ENCODE results near the gene PEX6.

Gene PEX6

GRCh38 chr6:42967228-42967627, 11.8 kb downstream of the PEX6 start:
- no peak for DNase-seq (ENCODE audit: extremely low read depth, low read depth)
- TF ChIP-seq CTCF (IDR thresholded peaks at IDR 0.05; ENCODE audit: low read depth, low read length, missing control alignments) = no peak
- no peak overlapping the region for H3K4me3 ChIP-seq (replicated peaks; ENCODE audit: low read depth, low read length)

- H3K4me3 ChIP-seq (replicated peaks; ENCODE audit: low read depth, low read length) = no peak overlapping the region
- DNase-seq (ENCODE audit: extremely low read depth, low read depth) = no peak
- no peak for TF ChIP-seq CTCF (IDR thresholded peaks at IDR 0.05; ENCODE audit: low read depth, low read length, missing control alignments)
Measured at GRCh38 chr6:42966571-42966970, 12.4 kb downstream of the PEX6 start.

- no peak for DNase-seq (ENCODE audit: extremely low read depth, low read depth)
- peak; percentile 46 for TF ChIP-seq CTCF (IDR thresholded peaks at IDR 0.05; ENCODE audit: low read depth, low read length, missing control alignments)
- H3K4me3 ChIP-seq (replicated peaks; ENCODE audit: low read depth, low read length) = no peak overlapping the region
Measured at GRCh38 chr6:42963855-42964605, 15.0 kb downstream of the PEX6 start.

- H3K4me3 ChIP-seq (replicated peaks; ENCODE audit: low read depth, low read length) = no peak overlapping the region
- DNase-seq (ENCODE audit: extremely low read depth, low read depth) = no peak
- no peak for TF ChIP-seq CTCF (IDR thresholded peaks at IDR 0.05; ENCODE audit: low read depth, low read length, missing control alignments)
Measured at GRCh38 chr6:42963179-42963854, 15.7 kb downstream of the PEX6 start.

GRCh38 chr6:42962502-42963178, 16.3 kb downstream of the PEX6 start:
- H3K4me3 ChIP-seq (replicated peaks; ENCODE audit: low read depth, low read length) = no peak overlapping the region
- no peak for TF ChIP-seq CTCF (IDR thresholded peaks at IDR 0.05; ENCODE audit: low read depth, low read length, missing control alignments)
- no peak for DNase-seq (ENCODE audit: extremely low read depth, low read depth)

- no peak for TF ChIP-seq CTCF (IDR thresholded peaks at IDR 0.05; ENCODE audit: low read depth, low read length, missing control alignments)
- H3K4me3 ChIP-seq (replicated peaks; ENCODE audit: low read depth, low read length) = no peak overlapping the region
- no peak for DNase-seq (ENCODE audit: extremely low read depth, low read depth)
Measured at GRCh38 chr6:42962096-42962495, 16.9 kb downstream of the PEX6 start.

All from HFF-Myc (cell line).